Sigmoid colon (tissue), 4 donors: ENCODE results near the gene CLEC16A.

Experiments used
- CTCF ChIP-seq, 4 experiments: fragments of 450-650 bp in 3 of 4; fragments of 200-600 bp in 1 of 4; IDR thresholded peaks; one replicate each; pipeline ENCODE4 v1.5.1; 2016 to 2019; ENCODE audit warnings: antibody characterized with exemption in 4 of 4, mild to moderate bottlenecking in 3 of 4, moderate library complexity in 2 of 4
- POLR2A ChIP-seq, 2 donors: fragments of 450-650 bp; IDR thresholded peaks; one replicate each; pipeline ENCODE4 v1.6.1; 2016; ENCODE audit warnings: antibody characterized with exemption in 2 of 2, mild to moderate bottlenecking in 2 of 2, moderate library complexity in 2 of 2
- POLR2AphosphoS5 ChIP-seq, 4 donors: sonication (generic); formaldehyde crosslinking; IDR thresholded peaks; one replicate each; pipeline ENCODE4 v1.6.1; 2017; ENCODE audit warnings: antibody characterized with exemption in 4 of 4

- TF ChIP-seq POLR2A (IDR thresholded peaks at IDR 0.05) = no peak
- no peak for TF ChIP-seq CTCF (IDR thresholded peaks at IDR 0.05)
- TF ChIP-seq POLR2AphosphoS5 (IDR thresholded peaks at IDR 0.05) = no peak
Observed at GRCh38 chr16:11147033-11147753, 202.8 kb downstream of the CLEC16A start.
